Hippocampal formation (tissue), 2 donors: Measurements from ENCODE around the gene IRF4.

Experiments used
- DNase-seq, 2 donors: peaks; one replicate each; lab custom pipeline; 2025; lab: John Stamatoyannopoulos, UW

IRF4 gene

DNA sequence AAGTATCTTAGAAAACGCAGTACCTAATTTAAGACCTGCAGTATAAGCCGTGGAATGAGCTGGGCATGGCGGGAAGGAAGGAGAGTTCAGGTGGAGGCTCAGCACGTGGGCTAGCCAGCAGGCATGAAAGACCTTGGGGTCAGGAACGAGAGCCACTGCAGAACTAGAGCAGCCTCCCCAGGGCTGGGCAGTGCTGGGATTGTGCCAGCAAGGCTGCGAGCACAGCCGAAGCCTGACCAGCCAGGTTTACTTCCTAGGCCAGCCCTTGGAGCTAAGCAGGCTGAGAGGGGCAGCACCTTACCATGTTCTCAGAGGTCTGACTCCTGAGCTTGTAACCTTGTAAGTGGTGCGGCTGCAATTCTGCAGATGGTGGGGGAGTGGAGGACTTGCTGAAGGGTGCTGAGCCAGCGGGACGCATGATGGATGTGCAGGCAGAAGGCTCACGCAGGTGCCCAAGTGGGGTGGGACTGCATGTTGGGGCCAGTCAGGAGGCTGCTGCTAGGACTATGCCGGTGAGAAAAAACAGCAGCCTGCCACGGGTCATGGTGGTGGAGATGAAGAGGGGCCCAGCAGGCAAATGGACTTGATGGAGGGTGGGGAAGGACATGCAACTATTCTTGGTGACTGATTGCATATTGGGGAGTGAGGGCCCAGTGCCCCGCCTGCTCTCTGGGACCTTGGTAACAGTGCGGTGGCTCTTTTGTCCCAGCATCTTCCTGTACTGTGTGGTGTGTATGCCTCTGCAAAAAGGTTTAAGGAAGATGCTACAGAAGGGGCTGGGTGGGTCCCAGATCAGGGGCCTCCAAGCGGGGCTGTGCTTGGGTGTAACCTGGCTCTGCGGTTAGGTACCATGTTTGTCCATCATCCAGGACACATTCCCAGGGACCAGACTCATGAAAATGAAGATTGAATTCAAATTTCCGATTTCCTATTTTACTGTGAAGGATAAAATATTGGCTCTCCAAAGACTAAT lies 37.6 kb upstream of the IRF4 start:
- no peak for DNase-seq

- DNase-seq, result no peak
These were observed 36.8 kb upstream of the IRF4 start for GRCh38 chr6:354631-355280.

DNA sequence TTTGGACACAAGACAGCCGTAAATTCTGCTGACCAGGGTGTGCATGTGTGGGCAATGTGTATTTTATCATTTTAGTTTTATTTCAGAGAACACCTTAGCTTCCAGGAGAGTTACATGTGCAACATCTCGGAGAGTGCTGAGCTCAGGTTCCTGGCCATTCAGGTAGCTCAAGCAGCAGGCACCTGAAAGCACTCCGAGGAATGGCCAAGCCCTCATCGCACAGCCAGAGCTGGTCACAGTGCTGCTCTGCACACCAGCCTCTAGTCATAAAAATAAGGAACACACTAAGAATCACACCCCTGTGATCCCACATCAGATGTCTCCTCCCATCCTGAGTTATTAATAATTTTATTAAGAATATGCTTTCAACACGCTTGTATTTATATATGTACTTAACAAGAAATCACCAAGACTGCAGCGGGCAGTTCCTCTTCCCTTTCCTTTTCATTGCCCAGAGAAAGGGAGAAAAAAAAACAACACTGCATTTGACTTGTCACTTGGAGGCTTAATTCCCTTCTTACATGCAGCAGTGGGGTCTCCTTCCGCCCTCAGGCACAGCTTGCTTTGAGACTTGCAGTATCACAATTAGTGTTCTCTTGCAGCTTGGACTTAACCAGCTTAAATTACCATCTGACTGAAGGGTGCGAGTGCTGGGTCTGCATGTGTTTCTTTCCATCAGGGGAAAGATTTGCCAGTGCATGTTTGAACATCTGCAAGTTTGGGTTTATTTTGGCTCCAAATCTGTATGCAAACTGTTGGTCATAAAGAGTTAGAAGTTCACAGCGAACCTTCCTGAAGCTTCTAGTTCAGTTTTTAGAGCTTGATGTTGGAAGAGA lies 36.0 kb upstream of the IRF4 start:
- no peak for DNase-seq

DNA sequence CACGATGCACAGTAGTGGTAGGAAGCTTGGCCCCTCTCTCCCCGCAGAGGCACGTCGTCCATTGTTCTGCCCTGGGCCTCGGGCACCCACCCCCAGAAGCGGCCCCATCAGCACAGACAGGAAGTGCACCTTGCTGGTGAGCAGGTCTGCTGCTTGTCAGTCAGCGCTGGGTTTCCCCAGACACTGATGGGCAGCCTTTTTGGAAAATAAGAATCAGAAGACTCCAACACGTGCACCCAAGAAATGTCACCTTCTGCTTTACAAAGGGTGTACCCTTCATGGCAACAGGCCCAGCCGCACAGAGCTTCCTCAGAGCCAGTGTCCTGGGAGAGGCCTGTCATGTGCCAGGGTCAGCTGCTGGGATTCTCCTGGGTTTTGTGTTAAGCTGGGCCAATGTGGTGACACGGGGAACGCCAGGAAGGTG lies 34.7 kb upstream of the IRF4 start:
- DNase-seq, result no peak

DNA sequence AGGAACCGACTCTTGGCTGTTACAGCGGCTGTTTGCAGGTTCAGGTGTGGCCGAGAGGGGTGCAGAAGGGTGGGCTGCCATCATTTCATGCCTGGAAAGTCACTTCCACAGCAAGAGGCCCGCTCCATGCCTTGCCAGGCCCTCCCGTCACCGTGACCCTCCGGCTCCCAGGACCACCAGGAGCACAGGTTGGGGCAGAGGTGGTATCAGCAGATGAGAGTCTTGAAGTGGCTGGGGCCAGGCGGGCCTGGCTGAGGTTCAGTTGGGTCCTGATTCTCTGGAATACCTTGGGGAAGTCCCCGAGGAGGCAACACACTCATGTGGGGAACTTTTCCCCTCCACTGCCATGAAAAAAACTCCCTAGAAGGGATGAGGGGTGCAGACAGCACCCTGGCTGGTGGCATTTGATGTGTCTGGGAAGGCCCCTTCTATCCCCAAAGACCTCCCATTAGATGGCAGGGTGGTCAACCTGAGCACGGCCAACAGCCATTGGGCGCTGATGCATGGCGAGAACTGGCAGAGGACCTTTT lies 34.2 kb upstream of the IRF4 start:
- DNase-seq, result no peak

DNA sequence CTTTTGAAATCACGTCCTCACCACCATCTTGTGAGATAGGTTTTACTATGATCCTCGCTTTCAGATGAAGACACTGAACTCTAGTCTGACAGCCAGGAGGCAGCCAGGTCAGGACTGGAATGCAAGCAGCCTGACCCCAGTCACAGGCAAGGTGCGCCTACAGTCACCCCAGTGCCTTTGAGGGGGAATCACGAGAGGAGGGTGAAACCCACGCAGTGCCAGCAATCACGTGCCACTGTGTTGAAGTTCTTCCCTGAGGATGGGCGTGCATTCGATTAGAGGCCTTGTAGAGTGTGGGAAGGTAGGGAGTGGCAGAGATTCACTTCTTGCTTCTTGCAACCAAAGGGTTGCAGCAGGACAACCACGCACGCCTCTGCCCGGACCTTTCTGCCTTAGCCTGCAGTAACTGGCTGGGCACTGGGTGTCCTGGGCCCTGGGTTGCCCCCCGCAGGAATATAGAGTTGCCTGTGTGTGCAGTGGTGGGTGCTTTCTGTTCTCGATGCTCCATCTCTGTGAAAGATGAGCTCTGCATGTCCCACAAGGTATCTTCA lies 33.7 kb upstream of the IRF4 start:
- no peak for DNase-seq

DNA sequence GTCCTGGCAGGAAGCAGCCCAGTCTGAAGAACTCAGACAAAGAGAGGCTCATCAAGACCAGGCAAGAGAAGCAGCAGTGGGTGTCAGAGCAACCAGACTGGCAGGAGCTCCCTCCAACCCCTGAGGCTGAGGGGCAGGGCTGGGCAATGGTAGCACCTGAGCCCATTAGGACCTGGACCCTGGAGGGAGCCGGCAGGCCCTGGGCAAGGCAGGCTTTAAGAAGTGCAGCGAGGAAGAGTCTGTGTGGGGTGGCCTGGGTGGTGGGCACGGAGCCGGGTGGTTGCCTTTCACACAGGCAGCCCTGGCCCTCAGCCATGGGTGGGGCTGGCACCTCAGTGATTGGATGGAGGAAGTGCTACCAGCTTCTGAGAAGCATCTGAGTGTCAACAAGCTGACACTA lies 33.1 kb upstream of the IRF4 start:
- DNase-seq, result no peak

- no peak for DNase-seq
These were observed 32.7 kb upstream of the IRF4 start for GRCh38 chr6:358847-359246.

GRCh38 chr6:359261-360035 lies 32.1 kb upstream of the IRF4 start:
- DNase-seq, result no peak

GRCh38 chr6:360349-360748 lies 31.2 kb upstream of the IRF4 start:
- no peak for DNase-seq

- DNase-seq, result no peak
These were observed 30.7 kb upstream of the IRF4 start for GRCh38 chr6:360764-361373.

GRCh38 chr6:361411-362132 lies 30.0 kb upstream of the IRF4 start:
- DNase-seq, result no peak

DNA sequence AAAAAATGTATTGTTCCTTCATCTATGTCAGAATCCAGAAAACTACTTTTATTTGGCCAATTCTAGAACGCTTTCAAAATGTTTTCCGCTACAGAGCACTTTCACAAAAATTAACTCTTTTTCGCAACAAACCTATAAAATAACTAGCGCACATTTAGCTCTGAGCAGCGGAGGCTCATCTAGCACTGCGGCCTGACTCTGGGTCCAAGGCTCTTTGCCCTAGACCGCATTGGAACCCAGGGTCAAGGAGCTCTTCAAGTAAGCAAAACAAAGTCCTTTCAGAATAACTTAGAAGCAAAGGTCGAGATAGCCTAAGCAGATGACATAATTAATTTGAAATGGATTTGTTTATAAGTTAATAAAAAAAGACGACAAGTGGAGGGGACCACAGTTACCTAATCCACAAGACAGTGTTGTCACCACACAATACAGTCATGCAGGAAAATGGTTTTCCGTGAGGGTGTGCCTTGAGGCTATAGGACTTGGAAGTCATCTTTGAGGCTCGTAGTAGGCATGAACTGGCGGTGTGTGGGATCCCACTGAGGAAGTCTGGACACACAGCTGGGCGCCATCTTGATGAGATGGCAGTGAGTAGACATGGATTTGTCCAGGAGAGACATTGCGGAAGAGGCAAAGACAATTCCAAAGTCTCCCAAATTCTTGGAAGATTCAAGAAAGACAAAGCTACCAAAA lies 29.2 kb upstream of the IRF4 start:
- no peak for DNase-seq

DNA sequence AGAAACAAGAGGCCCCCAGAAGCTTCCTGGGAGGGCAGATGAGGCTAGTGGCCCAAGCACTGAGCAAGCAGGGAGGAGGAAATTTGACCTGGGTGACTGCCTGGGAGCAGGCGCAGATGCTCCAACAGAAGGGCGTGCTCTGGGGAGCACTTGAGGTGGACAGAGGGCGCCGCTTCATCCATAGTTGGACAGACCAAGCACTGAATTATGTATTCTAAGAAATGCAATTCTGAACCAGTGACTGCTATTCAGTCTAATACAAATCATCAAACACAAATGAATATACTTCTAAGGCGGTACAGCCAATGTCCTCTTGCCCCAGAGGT lies 28.7 kb upstream of the IRF4 start:
- no peak for DNase-seq

GRCh38 chr6:363291-363690 lies 28.3 kb upstream of the IRF4 start:
- DNase-seq, result no peak

GRCh38 chr6:363909-364308 lies 27.6 kb upstream of the IRF4 start:
- no peak for DNase-seq

DNA sequence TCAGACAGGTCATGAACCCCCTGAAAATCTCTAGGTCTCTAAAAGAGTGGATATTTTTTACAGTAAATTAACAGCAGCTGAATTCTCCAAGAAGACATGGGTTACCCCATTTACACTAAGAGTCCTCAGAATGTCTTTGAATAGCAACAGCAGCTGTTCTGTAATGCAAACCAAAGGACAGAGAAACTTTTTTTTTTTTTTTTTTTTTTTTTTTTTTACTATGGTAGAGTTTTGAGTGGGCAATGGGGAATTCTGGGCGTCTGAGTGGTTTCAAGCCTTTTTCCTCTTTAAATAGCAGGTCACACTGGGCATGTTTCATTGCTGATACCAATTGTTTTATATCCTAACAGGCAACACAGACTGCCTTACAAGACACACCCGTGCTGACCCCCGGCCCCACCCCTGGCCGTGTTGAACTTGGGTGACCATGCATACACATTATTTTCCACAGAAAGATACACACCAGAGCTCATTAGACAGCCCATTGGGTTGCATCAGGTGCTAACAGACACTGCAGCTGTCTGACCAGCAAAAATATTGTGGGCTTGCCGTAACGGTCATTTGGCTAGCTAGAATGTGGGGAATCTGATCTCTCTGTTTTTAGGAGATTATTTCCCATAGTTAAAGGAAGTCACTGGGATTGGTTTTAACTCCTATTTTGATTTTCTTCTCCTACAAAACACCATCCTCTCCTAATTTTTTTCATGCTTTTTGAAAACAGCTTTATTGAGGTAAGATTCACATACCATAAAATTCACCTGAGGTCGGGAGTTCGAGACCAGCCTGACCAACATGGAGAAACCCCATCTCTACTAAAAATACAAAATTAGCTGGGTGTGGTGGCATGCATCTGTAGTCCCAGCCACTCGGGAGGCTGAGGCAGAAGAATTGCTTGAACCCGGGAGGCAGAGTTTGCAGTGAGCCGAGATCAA lies 26.7 kb upstream of the IRF4 start:
- no peak for DNase-seq

GRCh38 chr6:365835-366234 lies 25.7 kb upstream of the IRF4 start:
- no peak for DNase-seq
